Osteocyte (in vitro differentiated cells): ENCODE measurements around the gene CAMSAP2. TPM values are rescaled to one million over a fixed set of nuclear protein-coding genes. Genes with fewer than 3 reads are reported as not detected.
A peak's percentile ranks its signal among the peaks of the same experiment; 100 is the strongest.

Source experiments
- DNase-seq: peaks from one replicate; pipeline ENCODE4 v3.0.0; 2021; ENCODE audit warnings: mixed read lengths; ENCODE audit not compliant: unreplicated experiment; ENCODE audit errors: extremely low spot score
- H3K27ac Mint-ChIP-seq: one replicate; pipeline ENCODE4 v1.8.0; 2021; ENCODE audit warnings: mild to moderate bottlenecking, mixed read lengths; ENCODE audit not compliant: unreplicated experiment
- H3K27me3 Mint-ChIP-seq: one replicate; pipeline ENCODE4 v1.8.0; 2021; ENCODE audit warnings: mixed read lengths; ENCODE audit not compliant: unreplicated experiment
- H3K36me3 Mint-ChIP-seq: one replicate; pipeline ENCODE4 v1.8.0; 2021; ENCODE audit warnings: mixed read lengths; ENCODE audit not compliant: unreplicated experiment
- H3K4me1 Mint-ChIP-seq: one replicate; pipeline ENCODE4 v1.8.0; 2021; ENCODE audit warnings: mixed read lengths; ENCODE audit not compliant: unreplicated experiment
- H3K4me3 Mint-ChIP-seq: one replicate; pipeline ENCODE4 v1.8.0; 2021; ENCODE audit warnings: mild to moderate bottlenecking, moderate library complexity, mixed read lengths; ENCODE audit not compliant: unreplicated experiment
- H3K9me3 Mint-ChIP-seq: one replicate; pipeline ENCODE4 v1.8.0; 2021; ENCODE audit warnings: mixed read lengths; ENCODE audit not compliant: unreplicated experiment
- total RNA-seq: library from RNA; stranded (reverse); gene quantifications from 2 replicates; pipeline ENCODE4 v1.2.1, GENCODE V29; 2021
- TF ChIP-seq, protein P1 (sequence below): fragments of 200-600 bp; sonication (generic); IDR thresholded peaks from 2 replicates; pipeline ENCODE4 v1.5.0; 2021; ENCODE audit warnings: antibody characterized with exemption, mild to moderate bottlenecking, moderate library complexity

The CAMSAP2 gene
- total RNA-seq, 1 donor from 2014 or later: 44.7 TPM

DNA sequence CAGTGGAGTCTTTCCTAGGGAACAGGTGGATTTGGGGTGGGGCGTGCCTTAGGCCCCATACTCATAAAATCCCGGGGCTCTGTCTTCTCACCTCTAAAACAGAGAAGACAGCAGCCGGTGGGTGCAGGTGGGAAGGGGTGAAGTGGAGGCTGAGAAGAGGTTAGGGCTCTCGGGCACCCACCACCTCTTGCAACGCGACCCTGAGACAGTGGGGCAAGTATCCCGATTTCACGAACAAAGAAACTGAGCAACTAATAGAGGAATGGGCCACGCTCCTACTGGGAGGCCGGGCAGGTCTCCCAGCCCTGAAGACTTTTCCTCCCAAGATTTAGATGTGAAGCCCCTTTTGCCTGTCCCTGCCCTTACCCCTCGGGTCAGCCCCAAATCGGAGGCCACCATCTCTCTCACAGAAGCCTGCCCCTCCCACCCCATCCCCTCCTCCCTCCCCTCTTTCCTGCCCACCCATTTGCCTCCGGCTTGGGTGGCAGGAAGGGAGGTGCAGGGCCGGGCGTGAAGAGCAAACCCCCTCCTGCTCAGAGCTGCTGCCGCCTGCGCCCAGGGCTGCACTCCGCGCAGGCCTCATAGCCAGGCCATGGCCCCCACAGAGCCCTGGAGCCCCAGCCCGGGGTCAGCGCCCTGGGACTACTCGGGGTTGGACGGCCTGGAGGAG, 133.9 kb downstream of the CAMSAP2 start, which contains the start of gene GPR25:
Gene GPR25, plus strand, starts transcription at position 536 of the 670 bp plus-strand sequence. Its CDS starts 57 bp downstream, at position 593.
- TF ChIP-seq, protein P1, sequence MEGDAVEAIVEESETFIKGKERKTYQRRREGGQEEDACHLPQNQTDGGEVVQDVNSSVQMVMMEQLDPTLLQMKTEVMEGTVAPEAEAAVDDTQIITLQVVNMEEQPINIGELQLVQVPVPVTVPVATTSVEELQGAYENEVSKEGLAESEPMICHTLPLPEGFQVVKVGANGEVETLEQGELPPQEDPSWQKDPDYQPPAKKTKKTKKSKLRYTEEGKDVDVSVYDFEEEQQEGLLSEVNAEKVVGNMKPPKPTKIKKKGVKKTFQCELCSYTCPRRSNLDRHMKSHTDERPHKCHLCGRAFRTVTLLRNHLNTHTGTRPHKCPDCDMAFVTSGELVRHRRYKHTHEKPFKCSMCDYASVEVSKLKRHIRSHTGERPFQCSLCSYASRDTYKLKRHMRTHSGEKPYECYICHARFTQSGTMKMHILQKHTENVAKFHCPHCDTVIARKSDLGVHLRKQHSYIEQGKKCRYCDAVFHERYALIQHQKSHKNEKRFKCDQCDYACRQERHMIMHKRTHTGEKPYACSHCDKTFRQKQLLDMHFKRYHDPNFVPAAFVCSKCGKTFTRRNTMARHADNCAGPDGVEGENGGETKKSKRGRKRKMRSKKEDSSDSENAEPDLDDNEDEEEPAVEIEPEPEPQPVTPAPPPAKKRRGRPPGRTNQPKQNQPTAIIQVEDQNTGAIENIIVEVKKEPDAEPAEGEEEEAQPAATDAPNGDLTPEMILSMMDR: no peak
- H3K9me3 Mint-ChIP-seq: no peaks in the 10 kb centered on the region
- H3K27me3 Mint-ChIP-seq: peaks cover 29% of the 10 kb centered on the region
- H3K36me3 Mint-ChIP-seq: no peaks in the 10 kb centered on the region
- no peaks in the 10 kb centered on the region for H3K4me1 Mint-ChIP-seq
- no peak within 1 kb of the TSS for H3K4me3 Mint-ChIP-seq
- DNase-seq: peak; percentile 73
- no peak within 1 kb of the TSS for H3K27ac Mint-ChIP-seq

DNA sequence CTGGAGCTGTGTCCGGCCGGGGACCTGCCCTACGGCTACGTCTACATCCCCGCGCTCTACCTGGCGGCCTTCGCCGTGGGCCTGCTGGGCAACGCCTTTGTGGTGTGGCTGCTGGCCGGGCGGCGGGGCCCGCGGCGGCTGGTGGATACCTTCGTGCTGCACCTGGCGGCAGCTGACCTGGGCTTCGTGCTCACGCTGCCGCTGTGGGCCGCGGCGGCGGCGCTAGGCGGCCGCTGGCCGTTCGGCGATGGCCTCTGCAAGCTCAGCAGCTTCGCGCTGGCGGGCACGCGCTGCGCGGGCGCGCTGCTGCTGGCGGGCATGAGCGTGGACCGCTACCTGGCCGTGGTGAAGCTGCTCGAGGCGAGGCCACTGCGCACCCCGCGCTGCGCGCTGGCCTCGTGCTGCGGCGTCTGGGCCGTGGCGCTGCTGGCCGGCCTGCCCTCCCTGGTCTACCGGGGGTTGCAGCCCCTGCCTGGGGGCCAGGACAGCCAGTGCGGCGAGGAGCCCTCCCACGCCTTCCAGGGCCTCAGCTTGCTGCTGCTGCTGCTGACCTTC, 134.5 kb downstream of the CAMSAP2 start:
- DNase-seq: peak; percentile 82
- Mint-ChIP-seq H3K27ac (no peak overlapping the region), H3K4me3 (no peak overlapping the region), H3K9me3 (no peaks in the 10 kb centered on the region), H3K36me3 (no peaks in the 10 kb centered on the region), H3K27me3 (peaks cover 29% of the 10 kb centered on the region), H3K4me1 (no peaks in the 10 kb centered on the region)
- TF ChIP-seq, protein P1: no peak

DNA sequence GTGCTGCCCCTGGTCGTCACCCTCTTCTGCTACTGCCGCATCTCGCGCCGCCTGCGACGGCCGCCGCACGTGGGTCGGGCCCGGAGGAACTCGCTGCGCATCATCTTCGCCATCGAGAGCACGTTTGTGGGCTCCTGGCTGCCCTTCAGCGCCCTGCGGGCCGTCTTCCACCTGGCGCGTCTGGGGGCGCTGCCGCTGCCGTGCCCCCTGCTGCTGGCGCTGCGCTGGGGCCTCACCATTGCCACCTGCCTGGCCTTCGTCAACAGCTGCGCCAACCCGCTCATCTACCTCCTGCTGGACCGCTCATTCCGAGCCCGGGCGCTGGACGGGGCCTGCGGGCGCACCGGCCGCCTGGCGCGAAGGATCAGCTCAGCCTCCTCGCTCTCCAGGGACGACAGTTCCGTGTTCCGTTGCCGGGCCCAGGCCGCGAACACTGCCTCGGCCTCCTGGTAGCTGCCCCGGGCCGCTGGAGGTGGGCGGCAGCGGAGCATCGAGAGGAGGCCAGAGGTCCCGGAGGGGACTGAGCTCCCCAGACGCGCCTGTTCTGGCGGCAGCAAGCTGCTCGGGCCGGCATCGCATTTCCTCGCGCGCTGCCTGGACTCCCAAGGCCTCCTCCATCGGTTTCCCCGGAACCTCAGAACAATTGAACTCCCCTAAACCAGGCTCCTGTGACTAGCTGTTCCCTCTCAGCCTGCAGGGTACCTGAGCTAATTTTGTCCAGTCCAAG, 135.1 kb downstream of the CAMSAP2 start:
- no peaks in the 10 kb centered on the region for H3K36me3 Mint-ChIP-seq
- H3K4me3 Mint-ChIP-seq: no peak overlapping the region
- peaks cover 29% of the 10 kb centered on the region for H3K27me3 Mint-ChIP-seq
- H3K9me3 Mint-ChIP-seq: no peaks in the 10 kb centered on the region
- TF ChIP-seq, protein P1: no peak
- H3K27ac Mint-ChIP-seq: no peak overlapping the region
- no peaks in the 10 kb centered on the region for H3K4me1 Mint-ChIP-seq
- peak; percentile 81 for DNase-seq

DNA sequence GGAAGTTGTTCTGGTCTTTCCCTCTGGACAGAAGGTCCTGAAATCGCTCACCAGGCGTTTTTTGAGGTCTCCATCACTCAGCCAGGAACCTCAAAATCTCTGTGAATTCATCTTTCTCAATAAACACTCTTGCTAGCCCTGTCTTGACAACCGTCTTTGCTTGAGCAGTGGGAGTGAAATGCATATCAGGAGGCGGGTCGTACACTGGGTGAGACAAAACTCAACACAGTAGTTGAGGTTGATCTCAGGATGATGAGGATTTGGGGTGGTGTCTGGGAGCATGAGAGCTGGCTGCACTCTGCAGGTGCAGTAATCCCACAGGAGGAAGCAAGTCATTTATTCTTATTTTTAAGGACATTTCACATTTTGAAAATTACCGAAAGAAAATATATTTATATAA, 136.0 kb downstream of the CAMSAP2 start:
- peaks cover 29% of the 10 kb centered on the region for H3K27me3 Mint-ChIP-seq
- no peak overlapping the region for H3K27ac Mint-ChIP-seq

More for the DNA sequence above, 136.0 kb downstream of the CAMSAP2 start:
- TF ChIP-seq, protein P1: no peak
- DNase-seq: peak; percentile 34
- Mint-ChIP-seq H3K4me3 (no peak overlapping the region), H3K9me3 (no peaks in the 10 kb centered on the region), H3K4me1 (no peaks in the 10 kb centered on the region), H3K36me3 (no peaks in the 10 kb centered on the region)
